GM18508 (cell line): ENCODE data around the gene ABHD16B.
"Not testable (repeated sequence)": the region's sequence is repeated elsewhere in the genome, so short reads cannot be mapped to it uniquely, and the experiment has no call there.

ENCODE experiments used
- ATAC-seq: cut with Tn5 transposase; IDR thresholded peaks from one replicate; pipeline ENCODE4 v1.9.1; 2021; ENCODE audit warnings: moderate number of reproducible peaks; ENCODE audit not compliant: insufficient read depth, unreplicated experiment

ABHD16B gene

GRCh38 chr20:63854069-63854765, 7.1 kb upstream of the ABHD16B start:
- ATAC-seq, result no peak

- no peak for ATAC-seq
Measured at GRCh38 chr20:63854766-63855362, 6.4 kb upstream of the ABHD16B start.

GRCh38 chr20:63855363-63856097, 5.8 kb upstream of the ABHD16B start:
- no peak for ATAC-seq

GRCh38 chr20:63856098-63856511, 5.2 kb upstream of the ABHD16B start:
- no peak for ATAC-seq

- ATAC-seq, result no peak
Measured at GRCh38 chr20:63857764-63858392, 3.4 kb upstream of the ABHD16B start.

- ATAC-seq, result no peak
Measured at GRCh38 chr20:63858393-63859165, 2.7 kb upstream of the ABHD16B start.

GRCh38 chr20:63859166-63859699, 2.1 kb upstream of the ABHD16B start:
- no peak for ATAC-seq

- no peak for ATAC-seq
Measured at GRCh38 chr20:63860325-63861051, 810 bp upstream of the ABHD16B start.

- ATAC-seq, result no peak
Measured at GRCh38 chr20:63861981-63862901, 943 bp downstream of the ABHD16B start.

- no peak for ATAC-seq
Measured at GRCh38 chr20:63863021-63863797, 1.9 kb downstream of the ABHD16B start.

- peak; percentile 33 for ATAC-seq
Measured at GRCh38 chr20:63863798-63864544, 2.7 kb downstream of the ABHD16B start.

GRCh38 chr20:63864545-63864977, 3.3 kb downstream of the ABHD16B start:
- ATAC-seq, result no peak

- peak; percentile 43 for ATAC-seq
Measured at GRCh38 chr20:63864978-63865640, 3.8 kb downstream of the ABHD16B start, which contains the start of gene TPD52L2. TPD52L2 (plus strand) TSS chr20:63865270; CDS start chr20:63865366, 96 bp downstream.

- not testable (repeated sequence) for ATAC-seq
Measured at GRCh38 chr20:63867042-63867441, 5.7 kb downstream of the ABHD16B start.

- ATAC-seq, result no peak
Measured at GRCh38 chr20:63868264-63868663, 7.0 kb downstream of the ABHD16B start.

- no peak for ATAC-seq
Measured at GRCh38 chr20:63873477-63873971, 12.2 kb downstream of the ABHD16B start.
